Subcutaneous adipose tissue (tissue), 4 donors: Measurements from ENCODE around the gene EXOSC6. TPM values are rescaled to one million over a fixed set of nuclear protein-coding genes. Genes with fewer than 3 reads are reported as not detected.

Experiments
- total RNA-seq, 4 donors: library from RNA; depleted of rRNA; stranded (reverse); fragments of >200 nt; gene quantifications; one replicate each; pipeline ENCODE4 v1.1.0, GENCODE V29; 2016
- TF ChIP-seq, protein P1 (sequence below): fragments of 450-650 bp; IDR thresholded peaks from one replicate; pipeline ENCODE4 v1.5.1; 2016; ENCODE audit warnings: low read depth, mild to moderate bottlenecking, control low read depth, antibody characterized with exemption, moderate library complexity

The EXOSC6 gene
- total RNA-seq, 4 donors from 2014 or later: 12.7 to 18.9 (median 16.8) TPM

- TF ChIP-seq, protein P1, sequence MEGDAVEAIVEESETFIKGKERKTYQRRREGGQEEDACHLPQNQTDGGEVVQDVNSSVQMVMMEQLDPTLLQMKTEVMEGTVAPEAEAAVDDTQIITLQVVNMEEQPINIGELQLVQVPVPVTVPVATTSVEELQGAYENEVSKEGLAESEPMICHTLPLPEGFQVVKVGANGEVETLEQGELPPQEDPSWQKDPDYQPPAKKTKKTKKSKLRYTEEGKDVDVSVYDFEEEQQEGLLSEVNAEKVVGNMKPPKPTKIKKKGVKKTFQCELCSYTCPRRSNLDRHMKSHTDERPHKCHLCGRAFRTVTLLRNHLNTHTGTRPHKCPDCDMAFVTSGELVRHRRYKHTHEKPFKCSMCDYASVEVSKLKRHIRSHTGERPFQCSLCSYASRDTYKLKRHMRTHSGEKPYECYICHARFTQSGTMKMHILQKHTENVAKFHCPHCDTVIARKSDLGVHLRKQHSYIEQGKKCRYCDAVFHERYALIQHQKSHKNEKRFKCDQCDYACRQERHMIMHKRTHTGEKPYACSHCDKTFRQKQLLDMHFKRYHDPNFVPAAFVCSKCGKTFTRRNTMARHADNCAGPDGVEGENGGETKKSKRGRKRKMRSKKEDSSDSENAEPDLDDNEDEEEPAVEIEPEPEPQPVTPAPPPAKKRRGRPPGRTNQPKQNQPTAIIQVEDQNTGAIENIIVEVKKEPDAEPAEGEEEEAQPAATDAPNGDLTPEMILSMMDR: no peak
These were observed 6.3 kb upstream of the EXOSC6 start for GRCh38 chr16:70258065-70258464.

DNA sequence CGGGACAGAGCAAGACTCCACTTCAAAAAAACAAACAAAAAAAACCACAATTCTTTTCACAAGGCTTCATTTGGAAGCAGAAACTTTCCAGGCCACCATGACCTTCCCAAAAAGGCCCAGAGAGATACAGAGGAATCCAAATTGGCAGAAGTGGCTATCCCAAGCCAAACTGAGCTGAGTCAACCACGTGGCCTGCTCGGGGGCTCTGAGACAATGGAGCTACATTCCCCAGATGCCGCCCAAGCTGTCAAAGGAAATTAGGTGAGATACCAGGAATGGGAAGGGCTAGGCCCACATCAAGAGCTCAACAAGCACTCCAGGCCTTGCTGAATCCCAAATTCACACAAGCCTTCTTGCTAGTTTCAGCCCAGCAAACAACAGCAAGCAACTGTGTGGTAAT lies 5.7 kb upstream of the EXOSC6 start:
- TF ChIP-seq, protein P1: no peak

DNA sequence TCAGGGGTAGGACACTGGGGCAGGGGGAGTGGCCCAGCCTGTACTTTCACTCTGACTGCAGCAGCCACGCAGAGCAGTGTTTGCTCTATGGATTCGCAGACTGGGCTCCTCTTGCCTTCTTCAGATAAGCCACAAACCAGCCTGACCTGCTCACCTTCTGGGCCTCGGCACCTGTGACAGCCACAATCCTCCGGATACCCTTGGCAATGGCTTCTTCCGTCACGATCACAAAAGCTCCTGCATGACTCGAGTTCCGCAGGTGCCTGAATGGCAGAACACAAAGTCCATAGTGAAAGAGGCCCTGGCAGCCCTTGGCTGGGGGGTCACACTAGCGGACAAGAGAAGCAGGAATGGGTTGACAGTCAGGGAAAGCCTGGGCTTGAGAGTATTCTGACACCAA lies 3.8 kb upstream of the EXOSC6 start:
- TF ChIP-seq, protein P1: no peak

GRCh38 chr16:70254965-70255286 lies 3.2 kb upstream of the EXOSC6 start:
- TF ChIP-seq, protein P1: no peak

DNA sequence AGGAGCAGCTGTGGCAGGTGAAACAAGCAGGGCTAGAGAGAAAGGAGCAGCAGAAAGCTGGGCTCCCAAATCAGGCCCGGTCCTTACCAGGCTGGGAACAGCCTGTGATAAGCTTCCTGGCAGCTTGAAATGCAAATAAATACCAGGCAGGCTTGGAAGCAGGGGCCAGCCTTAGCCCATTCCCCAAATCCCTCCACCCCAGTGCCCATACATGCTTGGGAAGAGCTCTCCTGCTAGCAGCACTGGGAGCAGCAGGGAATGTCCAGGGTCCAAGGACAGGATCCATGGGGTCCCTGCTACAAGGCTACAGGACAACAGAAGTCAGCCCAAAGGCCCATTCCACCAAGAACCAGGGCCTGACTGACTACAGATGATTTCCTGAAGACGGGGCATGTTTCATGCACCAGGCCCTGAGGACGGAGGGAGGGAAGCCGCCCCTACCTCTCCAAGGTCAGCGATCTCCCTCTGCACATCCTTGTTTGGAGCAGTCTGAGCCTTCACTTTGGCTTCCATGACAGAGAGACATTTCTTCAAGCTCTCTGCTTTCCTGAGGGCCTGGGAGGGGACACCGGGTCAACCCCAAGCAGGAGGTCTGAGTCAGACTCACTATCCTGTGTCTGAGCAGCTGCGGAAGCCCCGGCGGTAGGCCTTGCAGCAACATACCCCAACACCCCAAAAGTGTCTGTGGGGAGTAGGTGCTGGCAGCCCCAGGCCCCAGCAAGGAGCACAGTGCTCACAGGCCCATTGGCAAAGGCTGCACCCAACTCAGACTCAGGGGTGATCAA lies 2.6 kb upstream of the EXOSC6 start:
- TF ChIP-seq, protein P1: no peak

DNA sequence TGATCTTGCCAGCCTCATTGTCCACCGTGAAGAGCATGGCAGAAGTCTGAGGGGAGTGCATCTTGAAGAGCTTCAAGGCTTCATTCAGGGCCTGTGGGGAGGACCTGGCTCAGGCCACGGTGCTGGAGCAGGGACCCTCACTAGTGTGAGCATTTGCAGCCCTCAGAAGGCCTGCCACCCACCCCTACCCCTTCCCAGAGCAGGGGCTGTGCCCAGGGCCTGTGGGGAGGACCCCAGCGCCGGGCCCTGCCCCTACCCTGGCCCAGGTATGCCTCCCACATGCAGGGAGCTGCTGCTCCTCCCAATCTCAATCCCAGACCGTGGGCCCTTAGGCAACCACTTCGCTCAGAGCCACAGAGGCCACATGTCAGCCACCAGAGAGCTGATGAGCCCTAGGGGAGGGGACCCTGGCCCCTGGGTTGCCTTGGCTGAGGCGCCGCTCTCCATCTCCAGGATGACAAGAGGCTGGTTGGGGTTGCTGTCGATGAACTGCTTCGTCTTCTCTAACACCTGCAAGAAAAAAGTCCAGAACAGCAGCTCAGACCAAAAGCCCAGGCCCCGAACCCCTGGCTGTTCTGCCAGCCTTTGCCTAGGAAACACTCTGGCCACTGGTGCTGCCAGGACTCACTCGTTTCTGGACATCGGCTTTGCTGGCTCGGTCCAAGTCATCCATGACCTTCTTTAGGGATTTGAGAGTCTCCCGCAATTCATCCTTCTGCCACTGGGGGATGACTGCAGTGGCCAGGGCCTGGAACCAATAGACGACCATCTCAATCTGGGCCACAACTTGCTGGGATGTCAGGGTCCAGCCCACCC lies 1.8 kb upstream of the EXOSC6 start:
- TF ChIP-seq, protein P1: no peak

- TF ChIP-seq, protein P1: no peak
These were observed 732 bp upstream of the EXOSC6 start for GRCh38 chr16:70252355-70252988.
